Activated CD4-positive, alpha-beta T cell treated with anti-CD3 and anti-CD28 coated beads, Interleukin-2, Interleukin-4, amounts not matched to agents 100 ng/mL and 50 ng/mL, durations not matched to agents 16 hours and 8 hours (primary cell): ENCODE measurements around the gene ABLIM1.

Experiments
- DNase-seq: peaks from one replicate; pipeline ENCODE4 v3.0.0-alpha.2; 2020; ENCODE audit warnings: low spot score

Gene ABLIM1

DNA sequence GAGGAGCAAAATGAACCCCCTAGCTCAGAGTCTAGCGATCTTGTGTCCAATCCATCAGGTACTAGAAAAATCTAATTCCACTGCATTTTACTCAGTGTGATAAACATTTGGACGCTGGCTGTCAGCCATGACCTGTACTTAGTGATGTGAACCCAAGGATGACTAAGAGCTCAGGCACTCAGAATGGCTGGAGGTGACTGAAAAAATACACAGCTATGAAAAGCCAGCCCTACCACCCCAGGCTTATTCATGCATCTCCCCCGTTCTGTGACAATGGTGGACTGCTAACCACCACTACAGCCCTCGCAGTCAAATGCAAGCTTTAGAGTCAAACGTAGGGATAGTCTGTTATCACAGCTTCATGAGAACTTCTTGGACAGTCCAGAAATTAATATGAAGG, 268.6 kb downstream of the ABLIM1 start:
- no peak for DNase-seq

- DNase-seq: peak; percentile 37
Observed at GRCh38 chr10:114388275-114388674, 269.8 kb downstream of the ABLIM1 start.

GRCh38 chr10:114387784-114388183, 270.3 kb downstream of the ABLIM1 start:
- DNase-seq: no peak

- no peak for DNase-seq
Observed at GRCh38 chr10:114386452-114386851, 271.6 kb downstream of the ABLIM1 start.

DNA sequence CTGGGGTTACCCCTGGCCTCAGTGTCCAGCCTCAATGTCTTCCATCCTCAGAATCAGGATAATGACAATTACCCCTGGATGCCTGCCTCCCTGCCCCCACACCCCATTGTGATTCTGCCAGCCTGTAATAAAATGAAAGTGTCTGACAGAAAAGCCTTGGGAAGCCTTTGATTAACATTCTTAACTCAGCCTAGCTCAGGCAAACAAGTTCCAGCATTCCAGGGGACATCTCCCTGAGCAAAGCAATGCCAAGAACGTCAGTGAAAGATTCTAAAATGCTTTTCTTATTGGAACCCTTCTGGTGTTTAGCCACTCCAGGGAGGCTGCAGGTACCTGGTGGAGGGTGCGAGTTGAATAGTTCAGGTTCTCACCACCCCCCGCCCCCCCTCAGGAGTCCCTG, 272.5 kb downstream of the ABLIM1 start:
- DNase-seq: no peak

DNA sequence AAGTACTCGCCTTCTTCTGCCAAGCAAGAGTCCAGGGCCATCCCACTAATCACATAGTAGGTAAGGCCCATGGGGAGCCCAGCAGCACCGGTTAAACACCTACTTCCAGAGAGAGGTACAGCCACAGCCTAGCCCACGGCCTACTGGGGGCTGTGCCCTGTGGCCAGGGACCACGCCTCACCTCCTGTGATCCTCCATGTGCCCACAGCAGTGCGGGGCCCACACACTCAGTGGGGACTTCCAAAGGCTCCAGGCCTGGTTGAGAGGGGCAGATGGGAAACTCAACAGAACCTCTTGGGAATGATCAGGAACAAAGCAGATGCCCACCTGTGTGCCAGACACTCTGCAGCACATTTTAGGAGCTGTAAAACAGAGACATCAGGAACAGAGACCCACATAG, 273.5 kb downstream of the ABLIM1 start:
- no peak for DNase-seq

GRCh38 chr10:114384181-114384580, 273.9 kb downstream of the ABLIM1 start:
- no peak for DNase-seq
